Right lobe of liver (tissue), 6 donors: ENCODE data around the gene CLOCK. TPM values are rescaled to one million over a fixed set of nuclear protein-coding genes. Genes with fewer than 3 reads are reported as not detected.

Experiments used
- ATAC-seq, 4 donors: fragments of 200-7000 bp; cut with Tn5 transposase; one replicate each; pipeline ENCODE4 v1.9.1; 2020; ENCODE audit warnings: mild to moderate bottlenecking in 4 of 4, moderate library complexity in 4 of 4
- DNase-seq, 3 donors: peaks; one replicate each; pipeline ENCODE4 v3.0.0-alpha.2; 2020
- H3K27ac ChIP-seq, 3 donors: fragments of 200-600 bp; one replicate each; pipeline ENCODE4 v1.8.0; 2022
- H3K27me3 ChIP-seq, 2 donors: fragments of 200-600 bp; one replicate each; pipeline ENCODE4 v1.8.0; 2022
- H3K36me3 ChIP-seq, 4 donors: fragments of 200-600 bp; sonication (generic) in 1 of 4; one replicate each; pipeline versions ENCODE4 v1.5.1 to v1.8.0; 2017 to 2022; ENCODE audit warnings: control low read depth in 1 of 4
- H3K4me1 ChIP-seq, 4 donors: fragments of 200-600 bp; sonication (generic) in 1 of 4; one replicate each; pipeline versions ENCODE4 v1.5.1 to v1.8.0; 2017 to 2022; ENCODE audit warnings: control low read depth in 1 of 4
- H3K4me3 ChIP-seq, 3 donors: fragments of 200-600 bp; one replicate each; pipeline ENCODE4 v1.8.0; 2022
- H3K9me3 ChIP-seq, 4 donors: fragments of 200-600 bp; sonication (generic) in 1 of 4; one replicate each; pipeline versions ENCODE4 v1.5.1 to v1.8.0; 2017 to 2022; ENCODE audit warnings: control low read depth in 1 of 4
- POLR2A ChIP-seq: fragments of 450-650 bp; IDR thresholded peaks from one replicate; pipeline ENCODE4 v1.6.1; 2017; ENCODE audit warnings: antibody characterized with exemption, mild to moderate bottlenecking
- WGBS: methylation state at CpG from one replicate; pipeline ENCODE4 v1.1.6; 2018; ENCODE audit warnings: low coverage, low lambda C conversion rate; ENCODE audit not compliant: insufficient coverage; ENCODE audit errors: missing lambda C conversion rate; 5-methylcytosine and 5-hydroxymethylcytosine counted together
- intact Hi-C, 2 donors: fragments of 100-400 bp; cut with DNase I; formaldehyde crosslinking; loops; one replicate each; pipeline versions ENCODE4 v1.11.2 to v1.14.1; 2022
- small RNA-seq, 2 experiments: library from RNA; depleted of rRNA; stranded (forward); fragments of <200 nt; gene quantifications; one replicate each; pipeline ENCODE3, GENCODE V24; 2016
- total RNA-seq, 6 experiments: library from RNA; depleted of rRNA in 2 of 6; stranded (reverse); fragments of >200 nt in 2 of 6; fragmentation: NEBNext Ultra II Directional in 3 of 6; extraction: Animal tissue kit (Norgen Biotek cat#: 25700) in 3 of 6; gene quantifications; one replicate each; pipeline versions ENCODE4 v1.1.0 to v1.2.4, GENCODE V29; 2016 to 2023
- TF ChIP-seq, protein P1 (sequence below), 4 donors: fragments of 200-600 bp in 3 of 4; fragments of 450-650 bp in 1 of 4; IDR thresholded peaks; one replicate each; pipeline versions ENCODE4 v1.5.1 to v1.8.0; 2016 to 2022; ENCODE audit warnings: antibody characterized with exemption in 4 of 4, mild to moderate bottlenecking in 2 of 4
- donor health status: DM: no; HTN: yes; CAD: no.
- donor health status: DM: no; HTN: no; CAD: no.
- donor health status: DM: no; HTN: no; CAD: no.
- donor health status: DM: no; HTN: yes; CAD: no.
- donor health status: DM: no; HTN: yes; CAD: no.

Gene CLOCK
- total RNA-seq, 6 experiments from 2014 or later: 11.1 to 17.3 (median 12.9) TPM

DNA sequence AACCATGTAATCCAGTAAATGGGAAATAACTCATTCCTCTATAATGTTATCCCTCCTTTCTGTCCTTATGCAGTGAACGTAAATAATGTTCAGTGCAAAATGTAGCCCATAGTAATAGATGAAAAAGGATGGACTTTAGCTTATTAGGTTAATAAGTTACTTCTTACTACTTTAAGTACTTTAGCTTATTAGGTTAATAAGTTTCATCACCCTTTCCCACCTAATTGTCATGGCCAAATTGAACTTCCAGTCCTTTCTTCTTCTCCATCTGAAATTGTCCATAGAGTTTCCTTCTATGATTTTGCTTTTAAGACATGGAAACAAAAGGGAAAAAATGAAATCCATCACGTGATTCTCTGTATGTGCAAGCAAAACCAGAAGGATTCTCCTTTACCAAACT is 166.1 kb downstream of the CLOCK start:
- WGBS: 54% methylated on average over 2 of the region's 2 CpGs
- H3K4me1 ChIP-seq: no peaks in the 10 kb centered on the region
- no peaks in the 10 kb centered on the region for H3K27me3 ChIP-seq
- DNase-seq: no peak
- intact Hi-C loops: no loop called here
- no peaks in the 10 kb centered on the region for H3K9me3 ChIP-seq
- no peaks in the 10 kb centered on the region for H3K36me3 ChIP-seq
- TF ChIP-seq POLR2A: no peak
- TF ChIP-seq, protein P1, sequence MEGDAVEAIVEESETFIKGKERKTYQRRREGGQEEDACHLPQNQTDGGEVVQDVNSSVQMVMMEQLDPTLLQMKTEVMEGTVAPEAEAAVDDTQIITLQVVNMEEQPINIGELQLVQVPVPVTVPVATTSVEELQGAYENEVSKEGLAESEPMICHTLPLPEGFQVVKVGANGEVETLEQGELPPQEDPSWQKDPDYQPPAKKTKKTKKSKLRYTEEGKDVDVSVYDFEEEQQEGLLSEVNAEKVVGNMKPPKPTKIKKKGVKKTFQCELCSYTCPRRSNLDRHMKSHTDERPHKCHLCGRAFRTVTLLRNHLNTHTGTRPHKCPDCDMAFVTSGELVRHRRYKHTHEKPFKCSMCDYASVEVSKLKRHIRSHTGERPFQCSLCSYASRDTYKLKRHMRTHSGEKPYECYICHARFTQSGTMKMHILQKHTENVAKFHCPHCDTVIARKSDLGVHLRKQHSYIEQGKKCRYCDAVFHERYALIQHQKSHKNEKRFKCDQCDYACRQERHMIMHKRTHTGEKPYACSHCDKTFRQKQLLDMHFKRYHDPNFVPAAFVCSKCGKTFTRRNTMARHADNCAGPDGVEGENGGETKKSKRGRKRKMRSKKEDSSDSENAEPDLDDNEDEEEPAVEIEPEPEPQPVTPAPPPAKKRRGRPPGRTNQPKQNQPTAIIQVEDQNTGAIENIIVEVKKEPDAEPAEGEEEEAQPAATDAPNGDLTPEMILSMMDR (IDR thresholded peaks at IDR 0.05): no peak
- H3K27ac ChIP-seq: no peak overlapping the region
- ATAC-seq: no peak
- no peak overlapping the region for H3K4me3 ChIP-seq

DNA sequence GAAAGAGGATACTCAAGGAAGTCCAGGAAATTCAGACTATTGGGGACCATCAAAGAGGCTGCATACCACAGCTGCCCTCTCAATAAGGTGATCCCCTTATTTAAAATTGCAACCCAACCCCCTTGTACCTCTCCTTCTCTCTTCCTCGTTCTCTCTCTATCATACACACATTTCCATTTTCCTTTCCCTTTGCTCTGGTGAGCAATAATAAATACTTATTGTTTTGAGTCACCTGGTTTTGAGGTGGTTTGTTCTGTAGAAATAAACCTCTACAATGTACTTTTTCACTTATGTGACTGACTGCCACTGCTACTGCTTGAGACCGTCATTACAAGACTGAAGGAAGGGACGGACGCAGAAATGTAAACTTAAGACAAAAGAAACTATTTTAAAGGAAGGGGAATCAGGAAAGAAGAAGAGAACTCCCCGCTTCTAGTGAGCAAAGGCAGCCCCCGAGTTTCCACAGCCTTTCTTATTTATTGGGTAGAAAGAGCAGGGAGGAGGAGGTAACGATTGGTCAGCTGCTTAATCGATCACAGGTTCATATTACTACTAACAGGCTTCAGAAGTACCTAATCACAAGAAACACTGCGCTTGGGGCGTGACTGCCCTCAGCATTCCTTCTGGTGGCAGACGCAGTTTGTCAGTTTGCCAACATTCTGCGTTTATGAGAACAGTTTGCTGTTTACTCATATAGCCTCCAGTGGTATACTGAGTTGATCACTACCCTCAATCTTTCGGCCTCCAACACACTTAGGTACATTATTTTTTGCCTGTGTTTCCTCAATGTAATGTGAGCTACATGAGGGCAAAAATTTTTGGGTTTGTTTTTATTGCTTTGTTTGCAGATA is 167.9 kb downstream of the CLOCK start:
- 78% methylated on average over 13 of the region's 13 CpGs for WGBS
- Histone ChIP-seq H3K27ac (no peak overlapping the region), H3K4me1 (no peaks in the 10 kb centered on the region), H3K27me3 (no peaks in the 10 kb centered on the region), H3K9me3 (no peaks in the 10 kb centered on the region), H3K4me3 (no peak overlapping the region), H3K36me3 (no peaks in the 10 kb centered on the region)
- intact Hi-C loops: no loop called here
- TF ChIP-seq POLR2A: no peak
- TF ChIP-seq, protein P1 (IDR thresholded peaks at IDR 0.05): no peak
- ATAC-seq: no peak
- no peak for DNase-seq

Small RNA genes lying within 50 kb of the gene (small RNA-seq; reads per million reads assigned to genes)
- 0 reads per million in 2 experiments for gene RF00019

Other genes with a start within 250 kb of the CLOCK start
- 10 to 100 TPM in 3 of 6 experiments, 1 to 10 TPM in 3; 7.7 to 13.9 (median 9.9) TPM for gene SRD5A3, start 200.7 kb downstream of the CLOCK start, total RNA-seq
- gene TMEM165, start 151.0 kb downstream of the CLOCK start, total RNA-seq: 10 to 100 TPM; 13.3 to 53.0 (median 23.0) TPM
- not detected for gene PDCL2, start 45.3 kb upstream of the CLOCK start, total RNA-seq
- gene NMU, start 89.4 kb upstream of the CLOCK start, total RNA-seq: not detected